ENCODE measurements around the gene RILPL1. TPM values are rescaled to one million over a fixed set of nuclear protein-coding genes. Genes with fewer than 3 reads are reported as not detected.

RILPL1 gene
- total and polyA plus RNA-seq, 2 of the 4 experiments (the other 2 are of a cell fraction), result 11.1 to 19.8 TPM

DNA sequence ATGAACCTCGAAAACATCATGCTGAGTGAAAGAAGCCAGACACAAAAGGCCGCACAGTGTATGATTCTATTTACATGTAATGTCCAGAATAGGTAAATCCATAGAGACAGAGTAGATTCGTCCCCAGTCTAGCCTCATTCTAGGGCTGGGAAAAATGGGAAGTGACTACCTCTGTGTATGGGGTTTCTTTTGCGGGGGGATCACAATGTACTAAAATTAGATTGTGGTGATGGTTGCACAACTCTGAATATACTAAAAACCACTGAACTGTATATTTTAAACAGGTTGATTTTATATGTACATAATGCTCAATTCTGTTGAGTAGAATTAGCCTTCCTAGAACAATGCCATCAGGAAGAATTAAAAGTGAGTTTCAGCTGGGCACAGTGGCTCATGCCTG lies 90.7 kb downstream of the RILPL1 start:
- Histone ChIP-seq H2BK120ac (ENCODE audit: low read depth, low read length) (no peak overlapping the region), H4K8ac (ENCODE audit: low read depth in 2 of 2, low read length in 2 of 2) (no peak overlapping the region), H3K14ac (replicated peaks; ENCODE audit: low read depth, low read length) (no peak overlapping the region), H3K79me1 (ENCODE audit: low read depth in 1 of 2, low read length in 2 of 2) (no peaks in the 10 kb centered on the region), H4K5ac (ENCODE audit: low read depth, low read length) (no peak overlapping the region), H4K20me1 (ENCODE audit: insufficient read depth, low read length) (no peaks in the 10 kb centered on the region), H2BK20ac (ENCODE audit: low read depth, low read length) (no peak overlapping the region), H3K9me1 (ENCODE audit: insufficient read depth, low read length) (0 out of 2 replicates have a peak, but pooled peaks cover 2% of the 10 kb centered on the region), H3K4me3 (ENCODE audit: insufficient read depth, low read depth, low read length) (no peak overlapping the region), H3K4me2 (ENCODE audit: low read depth, low read length) (no peak overlapping the region), H3K23ac (ENCODE audit: low read depth, low read length) (no peak overlapping the region), H2AFZ (replicated peaks; ENCODE audit: low read length, poor library complexity) (no peak overlapping the region), H3K4me1 (ENCODE audit: control insufficient read depth, insufficient read depth, low read length) (peaks cover 7% of the 10 kb centered on the region; the same call in 1 of the 2 replicates), H3K56ac (ENCODE audit: extremely low read depth, insufficient read depth, low read length) (no peak overlapping the region), H2AK9ac (replicated peaks; ENCODE audit: low read depth, low read length, poor library complexity) (no peak overlapping the region), H3K9me3 (ENCODE audit: control insufficient read depth, insufficient read depth, low read length) (no peaks in the 10 kb centered on the region), H3K27ac (ENCODE audit: insufficient read depth, low read length) (no peak overlapping the region), H3K36me3 (ENCODE audit: control insufficient read depth, insufficient read depth, low read length) (no peaks in the 10 kb centered on the region), H3K9ac (ENCODE audit: low read depth, low read length) (no peak overlapping the region), H2BK5ac (ENCODE audit: low read depth, low read length, poor library complexity, severe bottlenecking) (no peak overlapping the region), H3K18ac (ENCODE audit: low read depth, low read length) (no peak overlapping the region), H3K27me3 (ENCODE audit: control insufficient read depth, insufficient read depth, low read length) (no peaks in the 10 kb centered on the region), H4K91ac (ENCODE audit: insufficient read depth, low read depth, low read length) (no peak overlapping the region), H3K4ac (ENCODE audit: low read depth, low read length) (no peak overlapping the region), H2AK5ac (ENCODE audit: low read depth, low read length) (no peak overlapping the region), H2BK15ac (ENCODE audit: low read depth, low read length) (no peak overlapping the region)
- intact Hi-C loops (cut with micrococcal nuclease), result no loop called here
- CTCF ChIA-PET, result no interaction called here
- WGBS, 2 experiments (ENCODE audit: extremely low coverage in 2 of 2, insufficient read length in 1 of 2), result no CpG with 5 or more reads among the region's 4 CpGs
- DNase-seq (no peak), ATAC-seq (ENCODE audit: low read depth) (no peak)
- in situ Hi-C loops (cut with MboI; ENCODE audit: low sequenced_read_pairs), result no loop called here
- no TSS peak for BruUV-seq (replicated peaks)
- POLR2A ChIA-PET (ENCODE audit: unreplicated experiment), result no interaction called here
- dilution Hi-C loops (cut with HindIII; ENCODE audit: low sequenced_read_pairs, unreplicated experiment), result no loop called here
- TF ChIP-seq BHLHE40 (IDR thresholded peaks at IDR 0.05; ENCODE audit: low read depth, low read length) (no peak), MAFK (IDR thresholded peaks at IDR 0.05; ENCODE audit: low read depth, low read length) (no peak), CEBPB (IDR thresholded peaks at IDR 0.05; ENCODE audit: low read depth, low read length) (no peak), NFE2L2 (IDR thresholded peaks at IDR 0.05; ENCODE audit: low read depth, low read length) (no peak), RCOR1 (IDR thresholded peaks at IDR 0.05; ENCODE audit: insufficient replicate concordance, low read length) (no peak), RFX5 (IDR thresholded peaks at IDR 0.05; ENCODE audit: low read depth, low read length) (no peak), MXI1 (IDR thresholded peaks at IDR 0.05; ENCODE audit: borderline replicate concordance, low read depth, low read length) (no peak), SMC3 (IDR thresholded peaks at IDR 0.05; ENCODE audit: low read depth, low read length) (no peak)
- TF ChIP-seq, protein P1, sequence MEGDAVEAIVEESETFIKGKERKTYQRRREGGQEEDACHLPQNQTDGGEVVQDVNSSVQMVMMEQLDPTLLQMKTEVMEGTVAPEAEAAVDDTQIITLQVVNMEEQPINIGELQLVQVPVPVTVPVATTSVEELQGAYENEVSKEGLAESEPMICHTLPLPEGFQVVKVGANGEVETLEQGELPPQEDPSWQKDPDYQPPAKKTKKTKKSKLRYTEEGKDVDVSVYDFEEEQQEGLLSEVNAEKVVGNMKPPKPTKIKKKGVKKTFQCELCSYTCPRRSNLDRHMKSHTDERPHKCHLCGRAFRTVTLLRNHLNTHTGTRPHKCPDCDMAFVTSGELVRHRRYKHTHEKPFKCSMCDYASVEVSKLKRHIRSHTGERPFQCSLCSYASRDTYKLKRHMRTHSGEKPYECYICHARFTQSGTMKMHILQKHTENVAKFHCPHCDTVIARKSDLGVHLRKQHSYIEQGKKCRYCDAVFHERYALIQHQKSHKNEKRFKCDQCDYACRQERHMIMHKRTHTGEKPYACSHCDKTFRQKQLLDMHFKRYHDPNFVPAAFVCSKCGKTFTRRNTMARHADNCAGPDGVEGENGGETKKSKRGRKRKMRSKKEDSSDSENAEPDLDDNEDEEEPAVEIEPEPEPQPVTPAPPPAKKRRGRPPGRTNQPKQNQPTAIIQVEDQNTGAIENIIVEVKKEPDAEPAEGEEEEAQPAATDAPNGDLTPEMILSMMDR (conservative IDR thresholded peaks at IDR 0.05; ENCODE audit: low read depth, low read length), result no peak
